Suprapubic skin (tissue), 3 donors: Measurements from ENCODE around the gene SIRT5.

ENCODE experiments used
- POLR2AphosphoS5 ChIP-seq, 3 donors: sonication (generic); formaldehyde crosslinking; IDR thresholded peaks; one replicate each; pipeline ENCODE4 v1.6.1; 2017; ENCODE audit warnings: antibody characterized with exemption in 3 of 3
- TF ChIP-seq, protein P1 (sequence below), 2 donors: fragments of 200-600 bp in 1 of 2; fragments of 450-650 bp in 1 of 2; sonication (generic) in 1 of 2; IDR thresholded peaks; one replicate each; pipeline ENCODE4 v1.5.1; 2016 to 2019; ENCODE audit warnings: antibody characterized with exemption in 2 of 2, mild to moderate bottlenecking in 1 of 2, moderate library complexity in 1 of 2

DNA sequence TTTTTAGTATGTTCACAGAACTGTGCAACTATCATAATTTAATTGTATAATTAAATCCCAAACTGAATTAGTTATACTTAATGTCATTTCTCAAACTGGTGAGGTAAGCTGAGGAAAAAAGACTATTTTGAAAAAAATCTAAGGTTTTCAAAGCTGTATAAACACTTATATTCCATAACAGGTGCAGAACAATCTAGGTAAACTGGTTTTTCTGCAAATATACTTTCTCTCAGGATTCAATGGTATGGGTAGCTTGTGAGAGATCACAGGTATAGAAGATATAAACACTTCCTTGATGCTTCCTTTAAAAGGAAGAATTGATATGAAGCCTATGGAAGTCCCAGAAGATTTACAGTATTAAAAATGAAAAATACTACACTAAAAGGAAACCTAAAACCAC, 74.4 kb downstream of the SIRT5 start:
- TF ChIP-seq POLR2AphosphoS5 (IDR thresholded peaks at IDR 0.05): no peak
- TF ChIP-seq, protein P1, sequence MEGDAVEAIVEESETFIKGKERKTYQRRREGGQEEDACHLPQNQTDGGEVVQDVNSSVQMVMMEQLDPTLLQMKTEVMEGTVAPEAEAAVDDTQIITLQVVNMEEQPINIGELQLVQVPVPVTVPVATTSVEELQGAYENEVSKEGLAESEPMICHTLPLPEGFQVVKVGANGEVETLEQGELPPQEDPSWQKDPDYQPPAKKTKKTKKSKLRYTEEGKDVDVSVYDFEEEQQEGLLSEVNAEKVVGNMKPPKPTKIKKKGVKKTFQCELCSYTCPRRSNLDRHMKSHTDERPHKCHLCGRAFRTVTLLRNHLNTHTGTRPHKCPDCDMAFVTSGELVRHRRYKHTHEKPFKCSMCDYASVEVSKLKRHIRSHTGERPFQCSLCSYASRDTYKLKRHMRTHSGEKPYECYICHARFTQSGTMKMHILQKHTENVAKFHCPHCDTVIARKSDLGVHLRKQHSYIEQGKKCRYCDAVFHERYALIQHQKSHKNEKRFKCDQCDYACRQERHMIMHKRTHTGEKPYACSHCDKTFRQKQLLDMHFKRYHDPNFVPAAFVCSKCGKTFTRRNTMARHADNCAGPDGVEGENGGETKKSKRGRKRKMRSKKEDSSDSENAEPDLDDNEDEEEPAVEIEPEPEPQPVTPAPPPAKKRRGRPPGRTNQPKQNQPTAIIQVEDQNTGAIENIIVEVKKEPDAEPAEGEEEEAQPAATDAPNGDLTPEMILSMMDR (IDR thresholded peaks at IDR 0.05): no peak
